M059J (cell line): ENCODE data around the gene IL1R2. TPM values are rescaled to one million over a fixed set of nuclear protein-coding genes. Genes with fewer than 3 reads are reported as not detected.

ENCODE experiments used
- total RNA-seq: library from RNA; depleted of rRNA; stranded (reverse); fragments of >200 nt; shearing (Covaris generic); gene quantifications from 2 replicates; pipeline ENCODE4 v1.2.3, GENCODE V29; 2014; rRNA removed

IL1R2 gene
- total RNA-seq, 1 experiment from 2014 or later: not detected

Other genes with a start within 250 kb of the IL1R2 start
- gene IL1R1, start 150.8 kb downstream of the IL1R2 start, total RNA-seq: 7.9 and 12.4 TPM in 2 replicates
- not detected in 2 replicates for gene IL1RL2, start 195.1 kb downstream of the IL1R2 start, total RNA-seq